SU-DHL-6 (cell line): Measurements from ENCODE around the gene FTL.
"Not testable (repeated sequence)": the region's sequence is repeated elsewhere in the genome, so short reads cannot be mapped to it uniquely, and the experiment has no call there.

Source experiments
- H2AFZ ChIP-seq: fragments of 200-600 bp; sonication (generic); 2 replicates; pipeline ENCODE4 v1.6.1; 2014; ENCODE audit warnings: low read depth, mild to moderate bottlenecking, moderate library complexity, mixed read lengths, antibody characterized with exemption, low read length; ENCODE audit not compliant: severe bottlenecking
- H3F3A ChIP-seq: fragments of 200-600 bp; shearing (Covaris generic); 2 replicates; pipeline ENCODE4 v1.6.0; 2016; ENCODE audit warnings: antibody characterized with exemption, mild to moderate bottlenecking; ENCODE audit not compliant: insufficient read depth
- H3K27ac ChIP-seq: fragments of 200-600 bp; sonication (generic); 2 replicates; pipeline ENCODE4 v1.5.1; 2016; ENCODE audit warnings: low read depth, mild to moderate bottlenecking, low read length, moderate library complexity, mixed read lengths
- H3K27me3 ChIP-seq: fragments of 200-600 bp; sonication (generic), shearing (Covaris generic); 2 replicates; pipeline ENCODE4 v1.6.0; 2014; ENCODE audit warnings: mild to moderate bottlenecking, low read length
- H3K36me3 ChIP-seq: fragments of 200-600 bp; sonication (generic); 2 replicates; pipeline ENCODE4 v1.6.1; 2014; ENCODE audit warnings: mild to moderate bottlenecking, low read length, mixed read lengths
- H3K4me2 ChIP-seq: fragments of 300-600, 200-600 bp; shearing (Covaris generic), sonication (generic); 2 replicates; pipeline ENCODE4 v1.6.0; 2014; ENCODE audit warnings: low read length, low read depth, mild to moderate bottlenecking; ENCODE audit not compliant: poor library complexity, severe bottlenecking
- H3K4me3 ChIP-seq: fragments of 200-600 bp; sonication (generic); 2 replicates; pipeline ENCODE4 v1.5.1; 2014; ENCODE audit warnings: antibody characterized with exemption, low read length, mild to moderate bottlenecking, mixed read lengths; ENCODE audit not compliant: insufficient read depth, poor library complexity, severe bottlenecking
- H3K79me2 ChIP-seq: fragments of 200-600 bp; sonication (generic); 2 replicates; pipeline ENCODE4 v1.6.1; 2014; ENCODE audit warnings: mild to moderate bottlenecking, low read length, moderate library complexity; ENCODE audit not compliant: insufficient read depth
- H3K9ac ChIP-seq: fragments of 200-600 bp; sonication (generic); 2 replicates; pipeline ENCODE4 v1.7.0; 2014; ENCODE audit warnings: mild to moderate bottlenecking, low read length
- H3K9me2 ChIP-seq: fragments of 200-600 bp; sonication (generic); replicated peaks from 2 replicates; pipeline ENCODE4 v1.6.1; 2014; ENCODE audit warnings: low read length; ENCODE audit not compliant: insufficient read depth
- H3K9me3 ChIP-seq: fragments of 200-600 bp; sonication (generic); 2 replicates; pipeline ENCODE4 v1.6.1; 2014; ENCODE audit warnings: low read length, mixed read lengths; ENCODE audit not compliant: insufficient read depth
- H4K20me1 ChIP-seq: fragments of 200-600 bp; sonication (generic); 2 replicates; pipeline ENCODE4 v1.6.1; 2014; ENCODE audit warnings: low read depth, mild to moderate bottlenecking, antibody characterized with exemption, low read length, moderate library complexity, mixed read lengths
- CTCF ChIP-seq: fragments of 200-600 bp; sonication (generic); IDR thresholded peaks from one replicate; pipeline ENCODE4 v1.5.1; 2017; ENCODE audit warnings: antibody characterized with exemption, mild to moderate bottlenecking, low read length, moderate library complexity; ENCODE audit not compliant: insufficient read depth, poor library complexity, severe bottlenecking
- EZH2phosphoT487 ChIP-seq: fragments of 200-600 bp; sonication (generic), shearing (Covaris generic); conservative IDR thresholded peaks from 2 replicates; pipeline ENCODE4 v1.6.1; 2018; ENCODE audit warnings: mild to moderate bottlenecking, antibody characterized with exemption, low read length, moderate library complexity, mixed read lengths

Gene FTL

GRCh38 chr19:48922548-48923490, 42.3 kb upstream of the FTL start:
- Histone ChIP-seq H3K27ac (no peak overlapping the region), H3K9ac (no peak overlapping the region), H3K27me3 (no peaks in the 10 kb centered on the region), H3K9me3 (no peaks in the 10 kb centered on the region), H3K4me3 (no peak overlapping the region), H3K9me2 (no peaks in the 10 kb centered on the region), H3K79me2 (no peaks in the 10 kb centered on the region), H2AFZ (no peak overlapping the region), H4K20me1 (no peaks in the 10 kb centered on the region), H3F3A (no peaks in the 10 kb centered on the region), H3K36me3 (no peaks in the 10 kb centered on the region), H3K4me2 (no peak overlapping the region)
- TF ChIP-seq EZH2phosphoT487 (no peak), CTCF (no peak)

- no peaks in the 10 kb centered on the region for H3K79me2 ChIP-seq
- H3K4me2 ChIP-seq, result no peak overlapping the region
- H3F3A ChIP-seq, result no peaks in the 10 kb centered on the region
- H3K9me3 ChIP-seq, result no peaks in the 10 kb centered on the region
- H3K36me3 ChIP-seq, result no peaks in the 10 kb centered on the region
- no peak for TF ChIP-seq CTCF
- TF ChIP-seq EZH2phosphoT487, result no peak
- H3K9ac ChIP-seq, result no peak overlapping the region
- H3K4me3 ChIP-seq, result no peak overlapping the region
- H2AFZ ChIP-seq, result no peak overlapping the region
- no peaks in the 10 kb centered on the region for H4K20me1 ChIP-seq
- no peaks in the 10 kb centered on the region for H3K27me3 ChIP-seq
- H3K9me2 ChIP-seq, result no peaks in the 10 kb centered on the region
- no peak overlapping the region for H3K27ac ChIP-seq
Observed at GRCh38 chr19:48925240-48925843, 39.8 kb upstream of the FTL start.

- H3F3A ChIP-seq, H3K36me3 ChIP-seq, H3K9me3 ChIP-seq, H3K4me3 ChIP-seq, H3K27me3 ChIP-seq, H3K79me2 ChIP-seq, H4K20me1 ChIP-seq, H3K27ac ChIP-seq, H3K9me2 ChIP-seq, H3K4me2 ChIP-seq, H3K9ac ChIP-seq, H2AFZ ChIP-seq: not testable (repeated sequence)
Observed at GRCh38 chr19:48925890-48926289, 39.2 kb upstream of the FTL start.

- Histone ChIP-seq H3K36me3 (no peaks in the 10 kb centered on the region), H3K27me3 (no peaks in the 10 kb centered on the region), H3K9me3 (no peaks in the 10 kb centered on the region), H4K20me1 (no peaks in the 10 kb centered on the region), H3K27ac (no peak overlapping the region), H2AFZ (no peak overlapping the region), H3K9ac (no peak overlapping the region), H3K4me2 (no peak overlapping the region), H3K4me3 (no peak overlapping the region), H3F3A (no peaks in the 10 kb centered on the region), H3K9me2 (no peaks in the 10 kb centered on the region), H3K79me2 (no peaks in the 10 kb centered on the region)
- TF ChIP-seq CTCF (no peak), EZH2phosphoT487 (no peak)
Observed at GRCh38 chr19:48926909-48927308, 38.2 kb upstream of the FTL start.

- H3K9me3 ChIP-seq, H3K36me3 ChIP-seq, H3K4me2 ChIP-seq, H4K20me1 ChIP-seq, H3K9me2 ChIP-seq, H3K4me3 ChIP-seq, H3F3A ChIP-seq, H3K9ac ChIP-seq, H3K27ac ChIP-seq, H3K27me3 ChIP-seq, H3K79me2 ChIP-seq, H2AFZ ChIP-seq: not testable (repeated sequence)
Observed at GRCh38 chr19:48927692-48928091, 37.4 kb upstream of the FTL start.
